Colonic mucosa (tissue), 4 donors: ENCODE data around the gene ZSWIM6. TPM values are rescaled to one million over a fixed set of nuclear protein-coding genes. Genes with fewer than 3 reads are reported as not detected.
A peak's percentile ranks its signal among the peaks of the same experiment; 100 is the strongest.

Source experiments
- DNase-seq: peaks from one replicate; pipeline ENCODE4 v3.0.0-alpha.2; 2020
- H3K27ac ChIP-seq: fragments of 200-600 bp; one replicate; pipeline ENCODE4 v1.8.0; 2021
- H3K27me3 ChIP-seq: fragments of 200-600 bp; one replicate; pipeline ENCODE4 v1.8.0; 2021
- H3K36me3 ChIP-seq: fragments of 200-600 bp; one replicate; pipeline ENCODE4 v1.8.0; 2021
- H3K4me1 ChIP-seq: fragments of 200-600 bp; one replicate; pipeline ENCODE4 v1.8.0; 2021; ENCODE audit warnings: mild to moderate bottlenecking
- H3K4me3 ChIP-seq: fragments of 200-600 bp; one replicate; pipeline ENCODE4 v1.8.0; 2021
- H3K9ac ChIP-seq, 2 donors: one replicate each; pipeline ENCODE4 v1.7.0; 2013; ENCODE audit warnings: control low read depth in 2 of 2, low read depth in 2 of 2, low read length in 2 of 2
- H3K9me3 ChIP-seq: fragments of 200-600 bp; one replicate; pipeline ENCODE4 v1.8.0; 2021
- intact Hi-C: fragments of 100-400 bp; cut with DNase I; formaldehyde crosslinking; loops from one replicate; pipeline ENCODE4 v1.14.1; 2022
- total RNA-seq, 2 donors: library from RNA; stranded (reverse); fragmentation: NEBNext Ultra II Directional in 1 of 2; extraction: Animal tissue kit (Norgen Biotek cat#: 25700) in 1 of 2; gene quantifications; one replicate each; pipeline ENCODE4 v1.2.1, GENCODE V29; 2021
- TF ChIP-seq, protein P1 (sequence below): fragments of 200-600 bp; IDR thresholded peaks from one replicate; pipeline ENCODE4 v1.8.0; 2022; ENCODE audit warnings: antibody characterized with exemption, mild to moderate bottlenecking
- donor health status: healthy.
- donor health status: DM: no; HTN: no; CAD: no.
- donor health status: DM: no; HTN: no; CAD: no.

Gene ZSWIM6
- total RNA-seq, 2 donors from 2014 or later = 16.4 to 24.5 TPM

DNA sequence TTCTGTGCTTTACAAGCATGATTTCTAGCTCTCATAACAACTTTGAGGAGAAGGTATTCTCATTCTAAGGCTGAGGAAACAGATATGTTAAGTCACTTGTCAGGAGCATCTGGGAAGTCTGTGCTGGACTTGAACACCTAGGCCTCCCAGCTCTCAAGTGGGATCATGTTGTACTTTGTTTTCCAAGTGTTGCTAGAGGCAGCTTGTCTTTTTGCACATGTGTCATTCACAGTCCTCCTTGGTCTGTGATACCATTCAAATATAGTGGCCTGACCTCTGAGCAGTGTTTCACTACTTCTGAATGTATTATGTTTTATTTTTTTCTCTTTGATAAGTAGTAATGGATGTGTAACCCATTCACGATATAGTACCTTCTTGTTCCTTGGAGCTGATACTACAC, 21.2 kb downstream of the ZSWIM6 start:
- no peak overlapping the region for H3K4me3 ChIP-seq
- no peaks in the 10 kb centered on the region for H3K27me3 ChIP-seq
- no peak for DNase-seq
- peaks cover 4% of the 10 kb centered on the region for H3K4me1 ChIP-seq
- H3K9me3 ChIP-seq = no peaks in the 10 kb centered on the region
- H3K9ac ChIP-seq = no peak overlapping the region
- intact Hi-C loops = no loop called here
- TF ChIP-seq, protein P1, sequence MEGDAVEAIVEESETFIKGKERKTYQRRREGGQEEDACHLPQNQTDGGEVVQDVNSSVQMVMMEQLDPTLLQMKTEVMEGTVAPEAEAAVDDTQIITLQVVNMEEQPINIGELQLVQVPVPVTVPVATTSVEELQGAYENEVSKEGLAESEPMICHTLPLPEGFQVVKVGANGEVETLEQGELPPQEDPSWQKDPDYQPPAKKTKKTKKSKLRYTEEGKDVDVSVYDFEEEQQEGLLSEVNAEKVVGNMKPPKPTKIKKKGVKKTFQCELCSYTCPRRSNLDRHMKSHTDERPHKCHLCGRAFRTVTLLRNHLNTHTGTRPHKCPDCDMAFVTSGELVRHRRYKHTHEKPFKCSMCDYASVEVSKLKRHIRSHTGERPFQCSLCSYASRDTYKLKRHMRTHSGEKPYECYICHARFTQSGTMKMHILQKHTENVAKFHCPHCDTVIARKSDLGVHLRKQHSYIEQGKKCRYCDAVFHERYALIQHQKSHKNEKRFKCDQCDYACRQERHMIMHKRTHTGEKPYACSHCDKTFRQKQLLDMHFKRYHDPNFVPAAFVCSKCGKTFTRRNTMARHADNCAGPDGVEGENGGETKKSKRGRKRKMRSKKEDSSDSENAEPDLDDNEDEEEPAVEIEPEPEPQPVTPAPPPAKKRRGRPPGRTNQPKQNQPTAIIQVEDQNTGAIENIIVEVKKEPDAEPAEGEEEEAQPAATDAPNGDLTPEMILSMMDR = no peak
- no peaks in the 10 kb centered on the region for H3K36me3 ChIP-seq
- no peak overlapping the region for H3K27ac ChIP-seq

DNA sequence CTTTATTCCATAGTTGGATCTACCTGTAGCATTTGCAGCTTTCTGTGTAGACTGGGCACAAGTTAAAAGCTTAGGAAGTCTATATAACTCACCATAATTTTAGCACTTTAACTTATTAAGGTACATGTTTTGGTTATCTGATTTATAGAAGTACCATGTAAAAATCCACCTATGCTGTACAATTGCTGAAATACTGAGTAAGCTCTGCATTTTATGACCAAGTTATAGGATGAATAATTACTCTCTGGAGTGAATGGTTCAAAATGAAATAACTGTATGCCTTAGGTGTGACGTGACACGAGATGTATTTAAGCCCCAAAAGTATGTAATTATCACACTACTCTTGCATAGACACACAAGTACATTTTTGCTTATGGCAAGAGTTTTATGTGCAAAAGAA, 22.1 kb downstream of the ZSWIM6 start:
- intact Hi-C loops = no loop called here
- Histone ChIP-seq H3K4me1 (no peaks in the 10 kb centered on the region), H3K9ac (no peak overlapping the region), H3K36me3 (no peaks in the 10 kb centered on the region), H3K4me3 (no peak overlapping the region), H3K9me3 (no peaks in the 10 kb centered on the region), H3K27me3 (no peaks in the 10 kb centered on the region), H3K27ac (no peak overlapping the region)
- DNase-seq = no peak
- TF ChIP-seq, protein P1 = no peak

DNA sequence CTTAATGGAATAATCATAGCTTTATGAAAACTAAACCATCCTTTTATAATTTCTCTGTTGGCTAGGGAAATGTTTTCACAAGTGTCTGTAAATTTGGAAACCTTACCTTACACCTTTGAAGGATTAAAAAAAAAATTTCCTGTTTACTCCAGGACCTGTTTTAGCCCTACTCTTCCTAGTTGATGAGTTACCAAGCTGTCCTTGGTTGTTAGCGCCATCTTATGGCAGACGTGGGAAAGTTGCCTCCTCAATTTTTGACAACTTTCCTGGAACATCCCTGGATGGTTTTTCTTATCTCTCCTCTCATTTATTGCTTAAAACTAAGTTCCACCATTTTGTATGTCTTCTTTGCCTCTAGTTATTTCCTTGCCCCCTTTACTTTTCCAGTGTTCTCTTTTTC, 25.7 kb downstream of the ZSWIM6 start:
- no peak overlapping the region for H3K27ac ChIP-seq
- no peak overlapping the region for H3K4me3 ChIP-seq
- no peaks in the 10 kb centered on the region for H3K27me3 ChIP-seq
- no peaks in the 10 kb centered on the region for H3K4me1 ChIP-seq
- H3K9ac ChIP-seq = no peak overlapping the region
- H3K36me3 ChIP-seq = no peaks in the 10 kb centered on the region
- no peaks in the 10 kb centered on the region for H3K9me3 ChIP-seq
- intact Hi-C loops = no loop called here
- no peak for DNase-seq
- TF ChIP-seq, protein P1 = peak; percentile 22

DNA sequence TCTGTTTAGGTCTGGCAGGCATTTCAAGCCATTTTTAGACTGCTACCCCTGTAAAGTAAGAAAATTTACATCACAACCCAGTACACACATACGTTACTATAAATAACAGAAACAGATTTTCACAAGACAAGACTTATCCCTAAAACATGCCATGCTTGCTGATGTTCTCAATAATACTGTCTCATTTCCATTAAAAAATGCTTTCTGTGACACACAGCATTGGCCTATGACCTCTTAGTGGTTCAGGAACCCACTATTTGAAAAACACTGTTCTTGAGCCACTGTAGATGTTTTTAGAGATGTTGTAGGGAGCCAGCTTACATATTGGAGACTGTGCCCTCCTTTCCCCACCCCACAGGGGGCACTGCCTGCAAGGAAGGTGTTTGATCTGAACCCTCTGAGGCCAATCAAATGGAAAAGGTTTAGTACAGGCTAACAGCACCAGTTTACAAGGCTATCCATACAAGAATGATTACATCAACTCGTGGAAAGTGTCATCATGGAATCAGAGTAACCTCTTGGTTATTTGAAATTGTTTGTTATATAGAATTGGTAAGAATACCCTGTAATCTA, 30.8 kb downstream of the ZSWIM6 start:
- DNase-seq = no peak
- Histone ChIP-seq H3K9me3 (no peaks in the 10 kb centered on the region), H3K4me3 (no peak overlapping the region), H3K36me3 (no peaks in the 10 kb centered on the region), H3K9ac (no peak overlapping the region), H3K4me1 (no peaks in the 10 kb centered on the region), H3K27me3 (no peaks in the 10 kb centered on the region), H3K27ac (no peak overlapping the region)
- TF ChIP-seq, protein P1 = no peak
- intact Hi-C loops = no loop called here

DNA sequence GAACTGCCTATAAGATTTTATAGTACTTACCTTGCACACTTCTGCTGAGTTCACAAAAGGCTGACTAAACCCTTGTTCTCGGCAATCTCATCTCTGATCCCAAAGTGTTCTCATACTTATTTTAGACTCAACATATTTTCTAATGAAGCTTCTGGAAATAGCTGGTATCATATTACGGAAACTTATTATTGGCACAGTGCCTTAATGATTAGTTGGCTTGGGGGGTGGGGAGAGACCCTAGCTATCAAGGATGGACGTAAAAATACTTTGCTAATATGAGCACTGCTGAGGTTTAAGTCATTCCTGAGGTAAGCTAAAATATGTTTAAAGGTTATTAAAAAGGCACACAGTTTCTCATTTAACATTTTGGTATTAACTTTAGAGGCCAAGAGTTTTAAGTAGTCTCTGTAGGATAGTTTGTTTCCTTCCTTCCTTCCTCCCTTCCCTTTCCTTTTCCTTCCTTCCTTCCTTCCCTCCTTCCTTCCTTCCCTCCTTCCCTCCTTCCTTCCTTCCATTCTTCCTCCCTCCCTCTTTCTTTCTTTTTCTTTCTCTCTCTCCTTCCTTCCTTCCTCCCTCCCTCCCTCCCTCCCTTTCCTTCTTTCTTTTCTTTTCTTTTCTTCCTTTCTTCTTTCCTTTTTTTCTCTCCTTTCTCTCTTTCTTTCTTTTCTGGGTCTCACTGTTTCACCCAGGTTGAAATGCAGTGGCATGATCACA, 31.5 kb downstream of the ZSWIM6 start:
- no peaks in the 10 kb centered on the region for H3K27me3 ChIP-seq
- no peak overlapping the region for H3K9ac ChIP-seq
- no peaks in the 10 kb centered on the region for H3K9me3 ChIP-seq
- no peak overlapping the region for H3K4me3 ChIP-seq
- H3K27ac ChIP-seq = no peak overlapping the region
- intact Hi-C loops = no loop called here
- H3K4me1 ChIP-seq = no peaks in the 10 kb centered on the region
- H3K36me3 ChIP-seq = no peaks in the 10 kb centered on the region
- TF ChIP-seq, protein P1 = no peak
- DNase-seq = no peak
